HepG2 (cell line): ENCODE measurements around the gene SLC25A22. TPM values are rescaled to one million over a fixed set of nuclear protein-coding genes. Genes with fewer than 3 reads are reported as not detected.

Source experiments
- ADNP ChIP-seq: sonication (generic); formaldehyde crosslinking; IDR thresholded peaks from 2 replicates; pipeline ENCODE4 v1.4.0; 2020; ENCODE audit warnings: missing genetic modification reagents
- CERS6 ChIP-seq: sonication (generic); formaldehyde crosslinking; IDR thresholded peaks from 2 replicates; pipeline ENCODE4 v1.5.0; 2020; ENCODE audit warnings: missing genetic modification reagents
- EZH2 ChIP-seq: conservative IDR thresholded peaks from 2 replicates; pipeline ENCODE4 v1.6.1; 2012; ENCODE audit warnings: mild to moderate bottlenecking, low read depth, low read length, moderate library complexity
- FOXK2 ChIP-seq: fragments of 450-650 bp; IDR thresholded peaks from 2 replicates; pipeline ENCODE4 v1.6.1; 2016
- GLI4 ChIP-seq: sonication (generic); formaldehyde crosslinking; IDR thresholded peaks from 2 replicates; pipeline ENCODE4 v1.5.1; 2020; ENCODE audit warnings: missing genetic modification reagents, mild to moderate bottlenecking, moderate library complexity, borderline replicate concordance
- MAZ ChIP-seq, 2 experiments: sonication (generic) in 1 of 2; formaldehyde crosslinking in 1 of 2; IDR thresholded peaks; 2 replicates each; pipeline versions ENCODE4 v1.5.0 to v1.6.1; 2012 to 2020; ENCODE audit warnings: low read depth in 2 of 2, mild to moderate bottlenecking in 2 of 2, borderline replicate concordance in 1 of 2, improper control_type of control experiment in 1 of 2, low read length in 1 of 2, missing genetic modification reagents in 1 of 2, moderate library complexity in 1 of 2
- POGK ChIP-seq: sonication (generic); formaldehyde crosslinking; conservative IDR thresholded peaks from 2 replicates; pipeline ENCODE4 v1.8.0; 2022; ENCODE audit warnings: mild to moderate bottlenecking, moderate library complexity, missing genetic modification reagents
- PRPF4 ChIP-seq: fragments of 200-400 bp; formaldehyde crosslinking; IDR thresholded peaks from 2 replicates; pipeline ENCODE4 v1.6.1; 2016; ENCODE audit warnings: low read length, low read depth; ENCODE audit not compliant: poor library complexity, severe bottlenecking
- RARG ChIP-seq: sonication (generic); formaldehyde crosslinking; IDR thresholded peaks from 2 replicates; pipeline ENCODE4 v1.4.0; 2020; ENCODE audit warnings: low read depth, mild to moderate bottlenecking, missing genetic modification reagents
- RFX3 ChIP-seq: IDR thresholded peaks from 2 replicates; pipeline ENCODE4 v1.6.1; 2016; ENCODE audit warnings: missing biosample characterization, missing genetic modification reagents
- SALL2 ChIP-seq: sonication (generic); formaldehyde crosslinking; IDR thresholded peaks from 2 replicates; pipeline ENCODE4 v1.8.1; 2023; ENCODE audit warnings: mild to moderate bottlenecking, missing genetic modification reagents, inconsistent platforms
- SATB2 ChIP-seq: sonication (generic); formaldehyde crosslinking; IDR thresholded peaks from 2 replicates; pipeline ENCODE4 v1.5.0; 2020; ENCODE audit warnings: missing genetic modification reagents
- SCMH1 ChIP-seq: sonication (generic); formaldehyde crosslinking; IDR thresholded peaks from 2 replicates; pipeline ENCODE4 v1.9.0; 2021; ENCODE audit warnings: missing genetic modification reagents, mild to moderate bottlenecking, borderline replicate concordance
- TCF7 ChIP-seq: sonication (generic); IDR thresholded peaks from 2 replicates; pipeline ENCODE4 v1.6.1; 2016; ENCODE audit warnings: antibody characterized with exemption, low read depth
- THAP11 ChIP-seq: IDR thresholded peaks from 2 replicates; pipeline ENCODE4 v1.6.1; 2016; ENCODE audit warnings: missing biosample characterization, missing genetic modification reagents
- ZNF550 ChIP-seq: sonication (generic); formaldehyde crosslinking; IDR thresholded peaks from 2 replicates; pipeline ENCODE4 v1.4.0; 2020; ENCODE audit warnings: mild to moderate bottlenecking, missing genetic modification reagents, borderline replicate concordance
- ZNF724P ChIP-seq: sonication (generic); formaldehyde crosslinking; IDR thresholded peaks from 2 replicates; pipeline ENCODE4 v1.8.0; 2022; ENCODE audit warnings: missing genetic modification reagents, borderline replicate concordance
- ZNF792 ChIP-seq: IDR thresholded peaks from 2 replicates; pipeline ENCODE4 v1.6.1; 2016
- polyA plus RNA-seq, 8 experiments: library from polyadenylated mRNA; depleted of rRNA in 3 of 8; stranded (reverse) in 7 of 8; unstranded in 1 of 8; fragments of >200 nt; fragmentation: Illumina TruSeq in 4 of 8; extraction: Trizol in 4 of 8; gene quantifications; 2 replicates each; pipeline versions ENCODE4 v1.2.1 to v1.2.3, GENCODE V29; 2011 to 2016; ENCODE audit warnings: low read depth in 4 of 8, missing spikeins in 1 of 8, mixed read lengths in 1 of 8; ENCODE audit not compliant: insufficient read depth in 1 of 8
- total RNA-seq, 5 experiments: library from RNA; depleted of rRNA; stranded (reverse); fragments of >200 nt; fragmentation: Illumina TruSeq; extraction: Trizol; gene quantifications; 2 replicates each; pipeline ENCODE4 v1.2.3, GENCODE V29; 2016; ENCODE audit warnings: low read depth in 1 of 5
- TF ChIP-seq, protein P1 (sequence below), 2 experiments: sonication (generic) in 1 of 2; formaldehyde crosslinking in 1 of 2; IDR thresholded peaks; 2 replicates each; pipeline versions ENCODE4 v1.4.0 to v1.6.1; 2018 to 2020; ENCODE audit warnings: missing genetic modification reagents in 2 of 2, borderline replicate concordance in 1 of 2, low read depth in 1 of 2, mild to moderate bottlenecking in 1 of 2, missing biosample characterization in 1 of 2
- TF ChIP-seq, protein P2 (sequence below): sonication (generic); formaldehyde crosslinking; conservative IDR thresholded peaks from 2 replicates; pipeline ENCODE4 v1.4.0; 2020; ENCODE audit warnings: missing genetic modification reagents

Gene SLC25A22
- total and polyA plus RNA-seq, 2 of the 13 experiments (the other 11 are each of a cell fraction or from before 2014, with no cell fraction given): 12.4 to 19.2 TPM

- TF ChIP-seq, protein P1, sequence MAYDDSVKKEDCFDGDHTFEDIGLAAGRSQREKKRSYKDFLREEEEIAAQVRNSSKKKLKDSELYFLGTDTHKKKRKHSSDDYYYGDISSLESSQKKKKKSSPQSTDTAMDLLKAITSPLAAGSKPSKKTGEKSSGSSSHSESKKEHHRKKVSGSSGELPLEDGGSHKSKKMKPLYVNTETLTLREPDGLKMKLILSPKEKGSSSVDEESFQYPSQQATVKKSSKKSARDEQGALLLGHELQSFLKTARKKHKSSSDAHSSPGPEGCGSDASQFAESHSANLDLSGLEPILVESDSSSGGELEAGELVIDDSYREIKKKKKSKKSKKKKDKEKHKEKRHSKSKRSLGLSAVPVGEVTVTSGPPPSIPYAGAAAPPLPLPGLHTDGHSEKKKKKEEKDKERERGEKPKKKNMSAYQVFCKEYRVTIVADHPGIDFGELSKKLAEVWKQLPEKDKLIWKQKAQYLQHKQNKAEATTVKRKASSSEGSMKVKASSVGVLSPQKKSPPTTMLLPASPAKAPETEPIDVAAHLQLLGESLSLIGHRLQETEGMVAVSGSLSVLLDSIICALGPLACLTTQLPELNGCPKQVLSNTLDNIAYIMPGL (CRISPR knock-in tag; IDR thresholded peaks at IDR 0.05; ENCODE audit: borderline replicate concordance in 1 of 2, low read depth in 1 of 2): peak; percentile 57 to 87
- TF ChIP-seq MAZ (IDR thresholded peaks at IDR 0.05; ENCODE audit: borderline replicate concordance, low read depth, low read length) (peak; percentile 96), MAZ (CRISPR knock-in tag; IDR thresholded peaks at IDR 0.05; ENCODE audit: low read depth) (peak; percentile 95), THAP11 (CRISPR knock-in tag) (peak; percentile 98), ZNF792 (peak; percentile 2; the same call in 1 of the 2 replicates), FOXK2 (0 out of 2 replicates have a peak, but pooled peaks have one; percentile 3), RARG (peak; percentile 56; the same call in 1 of the 2 replicates), SATB2 (CRISPR knock-in tag) (no peak; the same call in 1 of the 2 replicates), CERS6 (peak; percentile 57; the same call in 1 of the 2 replicates), TCF7 (no peak), RFX3 (CRISPR knock-in tag) (no peak), SALL2 (CRISPR knock-in tag) (peak; percentile 78), EZH2 (no peak), SCMH1 (CRISPR knock-in tag) (no peak), ZNF724P (CRISPR knock-in tag) (peak; percentile 15; the same call in 1 of the 2 replicates), ADNP (CRISPR knock-in tag) (no peak), GLI4 (CRISPR knock-in tag) (no peak), PRPF4 (peak; percentile 60), POGK (CRISPR knock-in tag) (peak; percentile 88), ZNF550 (CRISPR knock-in tag) (peak; percentile 98; the same call in 1 of the 2 replicates)
- TF ChIP-seq, protein P2, sequence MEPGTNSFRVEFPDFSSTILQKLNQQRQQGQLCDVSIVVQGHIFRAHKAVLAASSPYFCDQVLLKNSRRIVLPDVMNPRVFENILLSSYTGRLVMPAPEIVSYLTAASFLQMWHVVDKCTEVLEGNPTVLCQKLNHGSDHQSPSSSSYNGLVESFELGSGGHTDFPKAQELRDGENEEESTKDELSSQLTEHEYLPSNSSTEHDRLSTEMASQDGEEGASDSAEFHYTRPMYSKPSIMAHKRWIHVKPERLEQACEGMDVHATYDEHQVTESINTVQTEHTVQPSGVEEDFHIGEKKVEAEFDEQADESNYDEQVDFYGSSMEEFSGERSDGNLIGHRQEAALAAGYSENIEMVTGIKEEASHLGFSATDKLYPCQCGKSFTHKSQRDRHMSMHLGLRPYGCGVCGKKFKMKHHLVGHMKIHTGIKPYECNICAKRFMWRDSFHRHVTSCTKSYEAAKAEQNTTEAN: no peak
Observed at GRCh38 chr11:809287-810039, 11.4 kb upstream of the SLC25A22 start, which contains the start of gene RPLP2 (continued).
